Stomach (tissue), 9 donors: ENCODE measurements around the gene NAV3. TPM values are rescaled to one million over a fixed set of nuclear protein-coding genes. Genes with fewer than 3 reads are reported as not detected.

Experiments
- DNase-seq, 2 donors: peaks; one replicate each; pipeline versions ENCODE4 v3.0.0 to v3.0.0-alpha.2; 2013 to 2019
- H3K27ac ChIP-seq, 5 donors: fragments of 200-600 bp in 4 of 5; sonication (generic) in 4 of 5; one replicate each; pipeline ENCODE4 v1.5.1; 2013 to 2019; ENCODE audit warnings: mild to moderate bottlenecking in 1 of 5, moderate library complexity in 1 of 5
- H3K27me3 ChIP-seq, 3 donors: fragments of 200-600 bp; sonication (generic); one replicate each; pipeline ENCODE4 v1.5.1; 2017 to 2019; ENCODE audit warnings: mixed run types in 1 of 3
- H3K36me3 ChIP-seq, 4 donors: fragments of 200-600 bp; sonication (generic); 1 replicate in 3 of 4; 2 replicates in 1 of 4; pipeline ENCODE4 v1.5.1; 2016 to 2019
- H3K4me1 ChIP-seq, 4 donors: fragments of 200-600 bp; sonication (generic); one replicate each; pipeline ENCODE4 v1.5.1; 2016 to 2019
- H3K4me3 ChIP-seq, 4 donors: fragments of 200-600 bp; sonication (generic) in 3 of 4; one replicate each; pipeline ENCODE4 v1.5.1; 2016 to 2019; ENCODE audit warnings: mild to moderate bottlenecking in 1 of 4
- H3K9me3 ChIP-seq, 4 donors: fragments of 200-600 bp; sonication (generic); one replicate each; pipeline ENCODE4 v1.5.1; 2016 to 2019
- CTCF ChIP-seq, 7 experiments: fragments of 450-650 bp in 4 of 7; fragments of 200-600 bp in 3 of 7; sonication (generic) in 3 of 7; IDR thresholded peaks; one replicate each; pipeline ENCODE4 v1.5.1; 2016 to 2019; ENCODE audit warnings: antibody characterized with exemption in 7 of 7, control low read depth in 2 of 7, mild to moderate bottlenecking in 1 of 7
- EP300 ChIP-seq: sonication (generic); formaldehyde crosslinking; IDR thresholded peaks from one replicate; pipeline ENCODE4 v1.6.1; 2017; ENCODE audit warnings: antibody characterized with exemption
- POLR2A ChIP-seq, 4 donors: fragments of 450-650 bp; IDR thresholded peaks; one replicate each; pipeline ENCODE4 v1.6.1; 2016; ENCODE audit warnings: antibody characterized with exemption in 4 of 4, control low read depth in 2 of 4, mild to moderate bottlenecking in 1 of 4, moderate library complexity in 1 of 4
- POLR2AphosphoS5 ChIP-seq, 3 donors: sonication (generic); formaldehyde crosslinking; IDR thresholded peaks; one replicate each; pipeline ENCODE4 v1.6.1; 2016; ENCODE audit warnings: antibody characterized with exemption in 3 of 3
- WGBS, 5 donors: extraction: QIAGEN DNeasy Blood & Tissue Kit in 3 of 5; methylation state at CpG; one replicate each; pipeline versions ENCODE4 v1.1.5 to v1.1.7; 2013 to 2018; 5-methylcytosine and 5-hydroxymethylcytosine counted together
- intact Hi-C: fragments of 100-400 bp; cut with DNase I; formaldehyde crosslinking; loops from one replicate; pipeline ENCODE4 v1.15.1; 2023; ENCODE audit warnings: low total_unique reads
- polyA plus RNA-seq, 3 donors: library from polyadenylated mRNA; stranded (reverse); fragments of 200-250 nt; gene quantifications; one replicate each; pipeline ENCODE4 v1.2.3, GENCODE V29; 2013
- total RNA-seq, 5 donors: library from RNA; depleted of rRNA; stranded (reverse); fragments of >200 nt; gene quantifications; one replicate each; pipeline versions ENCODE4 v1.1.0 to v1.2.3, GENCODE V29; 2014 to 2016
- donor health status: healthy with polysubstance abuse.
- donor health status: Bipolar disorder and iron deficiency.
- donor health status: healthy.

NAV3 gene
- total and polyA plus RNA-seq, 8 donors, result 0.15 to 18.9 (median 2.2) TPM

DNA sequence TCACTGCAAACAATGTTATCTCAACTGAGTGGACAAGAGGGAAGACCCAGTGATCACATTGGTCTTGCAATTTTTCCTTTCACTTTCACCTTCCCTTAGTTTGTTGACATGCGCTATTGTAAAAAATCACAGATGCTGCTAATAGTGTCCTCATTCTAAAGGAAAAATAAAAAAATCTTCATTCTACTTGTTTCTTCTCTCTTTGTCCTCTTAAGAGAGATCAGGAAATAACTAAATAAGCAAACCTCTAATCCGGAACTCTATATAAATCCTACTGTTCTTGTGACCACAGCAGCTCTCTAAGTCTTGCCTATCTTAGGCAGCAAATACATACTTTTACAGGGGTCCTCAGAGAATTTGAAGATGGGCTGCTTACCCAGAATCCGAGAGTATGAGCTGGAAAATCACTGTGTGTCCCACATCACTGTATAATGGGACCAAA is 257.7 kb downstream of the NAV3 start:
- peak overlapping the region in 2 of 4 donors; percentile 10 to 26 for H3K4me3 ChIP-seq
- H3K9me3 ChIP-seq, result no peaks in the 10 kb centered on the region
- intact Hi-C loops, result no loop called here
- H3K4me1 ChIP-seq, result no peaks in the 10 kb centered on the region
- H3K36me3 ChIP-seq, result no peaks in the 10 kb centered on the region
- WGBS, 5 donors, result 49 to 62% (median 59%) methylated on average over 3 of the region's 3 CpGs
- peak in 1 of 2 donors; percentile 14 for DNase-seq
- no peaks in the 10 kb centered on the region for H3K27me3 ChIP-seq
- H3K27ac ChIP-seq, result no peak overlapping the region
- TF ChIP-seq POLR2AphosphoS5 (IDR thresholded peaks at IDR 0.05) (no peak), EP300 (no peak), CTCF (IDR thresholded peaks at IDR 0.05) (no peak), POLR2A (IDR thresholded peaks at IDR 0.05) (no peak)

DNA sequence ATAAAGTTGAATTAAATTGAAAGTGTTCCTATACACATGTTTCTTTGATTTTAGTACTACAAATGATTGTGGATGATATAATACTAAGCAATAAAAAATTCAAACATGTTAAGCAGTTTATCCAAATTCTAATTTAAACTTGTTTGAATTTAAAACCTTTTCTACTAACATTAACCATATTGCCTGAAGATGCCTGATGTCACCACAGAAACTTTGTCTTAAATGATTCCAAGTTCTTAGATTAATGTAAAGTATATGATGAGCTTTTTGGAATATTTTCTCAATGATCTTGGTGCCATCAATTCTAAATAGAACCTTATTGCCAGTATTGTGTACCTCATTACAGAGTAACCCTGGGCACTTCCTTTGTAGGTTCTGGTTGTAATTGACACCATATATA is 259.6 kb downstream of the NAV3 start:
- H3K4me3 ChIP-seq, result no peak overlapping the region

DNA sequence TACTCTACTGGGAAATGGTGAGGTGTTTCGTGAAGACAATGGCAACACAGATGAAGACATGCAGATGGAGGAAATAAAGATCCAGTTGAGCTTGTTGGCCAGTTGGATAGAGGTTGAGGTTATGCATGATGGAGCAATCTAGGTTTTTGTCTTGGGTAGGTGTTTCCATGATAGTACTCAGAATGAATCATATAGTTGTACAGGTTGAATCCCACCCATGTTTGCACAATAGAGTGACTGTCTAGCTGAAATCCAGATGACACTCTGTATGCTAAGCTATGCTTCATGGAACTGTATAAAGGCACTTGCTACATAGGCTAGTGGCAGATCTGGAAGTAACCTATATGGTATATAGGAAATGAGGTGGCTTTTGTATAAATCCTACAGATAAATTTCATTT is 264.9 kb downstream of the NAV3 start:
- Histone ChIP-seq H3K4me3 (no peak overlapping the region), H3K36me3 (no peaks in the 10 kb centered on the region), H3K27ac (no peak overlapping the region), H3K4me1 (peaks cover 0 to 10% (median 0%) of the 10 kb centered on the region in 4 donors), H3K9me3 (no peaks in the 10 kb centered on the region), H3K27me3 (no peaks in the 10 kb centered on the region)
- TF ChIP-seq CTCF (IDR thresholded peaks at IDR 0.05), result no peak
- no peak for TF ChIP-seq EP300
- no peak for TF ChIP-seq POLR2A (IDR thresholded peaks at IDR 0.05)
- TF ChIP-seq POLR2AphosphoS5 (IDR thresholded peaks at IDR 0.05), result no peak
- DNase-seq, result no peak
- intact Hi-C loops, result no loop called here
- WGBS, 5 donors, result 37 to 94% (median 89%) methylated on average over 1 of the region's 1 CpG

More for the DNA sequence above, 259.6 kb downstream of the NAV3 start:
- TF ChIP-seq POLR2AphosphoS5 (IDR thresholded peaks at IDR 0.05) (no peak), CTCF (IDR thresholded peaks at IDR 0.05) (no peak), POLR2A (IDR thresholded peaks at IDR 0.05) (no peak), EP300 (no peak)
- intact Hi-C loops, result no loop called here
- H3K27ac ChIP-seq, result no peak overlapping the region
- no peaks in the 10 kb centered on the region for H3K36me3 ChIP-seq
- H3K4me1 ChIP-seq, result no peaks in the 10 kb centered on the region
- DNase-seq, result no peak
- H3K9me3 ChIP-seq, result no peaks in the 10 kb centered on the region
- H3K27me3 ChIP-seq, result no peaks in the 10 kb centered on the region

DNA sequence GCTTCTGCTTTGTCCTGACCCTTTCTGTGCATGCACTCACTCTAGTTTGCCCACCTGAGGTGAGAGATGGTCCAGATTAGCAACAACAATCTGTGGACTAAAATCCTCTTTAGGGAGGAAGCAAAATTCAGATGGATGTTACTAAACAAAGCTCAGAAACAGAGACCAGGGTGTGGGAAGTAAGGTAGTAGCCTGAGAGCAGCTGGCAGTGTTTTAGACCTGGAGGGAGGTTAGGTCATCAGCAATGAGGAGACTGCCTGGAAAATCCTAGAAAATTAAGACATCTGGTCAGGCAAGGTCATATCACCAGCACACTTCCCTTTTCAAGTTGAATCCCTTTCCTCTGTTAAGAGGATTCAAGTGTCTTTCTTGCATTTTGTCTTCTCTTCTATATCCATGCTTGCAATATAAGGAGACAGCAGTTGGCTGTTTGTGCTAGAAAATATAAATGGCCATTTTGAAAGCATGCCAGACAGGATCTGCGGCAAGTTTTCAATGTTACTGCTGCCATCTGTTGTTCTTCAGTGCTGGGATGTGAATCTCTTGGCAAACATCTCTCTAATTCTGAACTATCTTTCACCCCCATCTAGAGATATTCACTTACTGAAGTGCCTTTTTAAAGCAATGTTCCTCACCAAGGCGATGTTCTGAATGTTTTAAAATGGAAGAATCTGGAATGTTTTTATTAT is 266.4 kb downstream of the NAV3 start:
- TF ChIP-seq CTCF (IDR thresholded peaks at IDR 0.05), result no peak
- Histone ChIP-seq H3K4me1 (peaks cover 0 to 10% (median 0%) of the 10 kb centered on the region in 4 donors), H3K27me3 (no peaks in the 10 kb centered on the region), H3K9me3 (no peaks in the 10 kb centered on the region), H3K4me3 (no peak overlapping the region), H3K27ac (no peak overlapping the region), H3K36me3 (no peaks in the 10 kb centered on the region)
- WGBS, 5 donors, result 42 to 75% (median 63%) methylated on average over 2 of the region's 2 CpGs
- intact Hi-C loops, result no loop called here
- peak in 1 of 2 donors; percentile 88 for DNase-seq
